GM23248 (cell line): Measurements from ENCODE around the gene C11orf54. TPM values are rescaled to one million over a fixed set of nuclear protein-coding genes. Genes with fewer than 3 reads are reported as not detected.

Source experiments
- DNase-seq: peaks from one replicate; pipeline ENCODE4 v3.0.0-alpha.2; 2015
- H2AFZ ChIP-seq: fragments of 200-600 bp; sonication (generic); 2 replicates; pipeline ENCODE4 v1.6.1; 2016; ENCODE audit warnings: antibody characterized with exemption
- H3F3A ChIP-seq: fragments of 200-600 bp; sonication (generic); 2 replicates; pipeline ENCODE4 v1.6.1; 2016; ENCODE audit warnings: mild to moderate bottlenecking, antibody characterized with exemption, mixed run types; ENCODE audit not compliant: insufficient read depth
- H3K27ac ChIP-seq: fragments of 200-600 bp; sonication (generic); 2 replicates; pipeline ENCODE4 v1.5.1; 2016; ENCODE audit warnings: mild to moderate bottlenecking
- H3K27me3 ChIP-seq: fragments of 200-600 bp; sonication (generic); replicated peaks from 2 replicates; pipeline ENCODE4 v1.6.1; 2016; ENCODE audit warnings: mild to moderate bottlenecking; ENCODE audit not compliant: insufficient read depth
- H3K36me3 ChIP-seq: fragments of 200-600 bp; sonication (generic); 2 replicates; pipeline ENCODE4 v1.6.1; 2016; ENCODE audit warnings: low read depth, mild to moderate bottlenecking
- H3K4me1 ChIP-seq: fragments of 200-600 bp; sonication (generic); 2 replicates; pipeline ENCODE4 v1.6.1; 2016; ENCODE audit warnings: mild to moderate bottlenecking; ENCODE audit not compliant: insufficient read depth
- H3K4me2 ChIP-seq: fragments of 200-600 bp; sonication (generic); one replicate; pipeline ENCODE4 v1.6.1; 2016; ENCODE audit warnings: mild to moderate bottlenecking; ENCODE audit not compliant: unreplicated experiment
- H3K4me3 ChIP-seq: fragments of 200-600 bp; sonication (generic); 2 replicates; pipeline ENCODE4 v1.5.1; 2016; ENCODE audit warnings: mild to moderate bottlenecking
- H3K79me2 ChIP-seq: fragments of 200-600 bp; sonication (generic); 2 replicates; pipeline ENCODE4 v1.6.1; 2016; ENCODE audit warnings: mild to moderate bottlenecking; ENCODE audit not compliant: insufficient read depth
- H3K9ac ChIP-seq: fragments of 200-600 bp; sonication (generic); 2 replicates; pipeline ENCODE4 v1.6.1; 2016; ENCODE audit warnings: mild to moderate bottlenecking
- H3K9me2 ChIP-seq: fragments of 200-600 bp; sonication (generic); 2 replicates; pipeline ENCODE4 v1.6.1; 2016; ENCODE audit warnings: mixed run types, mild to moderate bottlenecking, moderate library complexity; ENCODE audit not compliant: insufficient read depth
- H3K9me3 ChIP-seq: fragments of 200-600 bp; sonication (generic); one replicate; pipeline ENCODE4 v1.6.1; 2017; ENCODE audit warnings: low read depth
- H4K20me1 ChIP-seq: fragments of 200-600 bp; sonication (generic); 2 replicates; pipeline ENCODE4 v1.6.0; 2016; ENCODE audit not compliant: insufficient read depth
- EZH2 ChIP-seq: fragments of 200-600 bp; sonication (generic); IDR thresholded peaks from 2 replicates; pipeline ENCODE4 v1.6.1; 2018; ENCODE audit warnings: antibody characterized with exemption, mild to moderate bottlenecking; ENCODE audit not compliant: insufficient read depth, poor library complexity, severe bottlenecking
- EZH2phosphoT487 ChIP-seq: fragments of 200-600 bp; sonication (generic); IDR thresholded peaks from 2 replicates; pipeline ENCODE4 v1.6.1; 2018; ENCODE audit warnings: antibody characterized with exemption, moderate library complexity, mild to moderate bottlenecking, low read depth; ENCODE audit not compliant: insufficient read depth
- WGBS, 2 experiments: methylation state at CpG; one replicate each; pipeline ENCODE4 v1.1.6; 2015 to 2017; ENCODE audit warnings: low lambda C conversion rate in 2 of 2, low coverage in 1 of 2; ENCODE audit errors: missing lambda C conversion rate in 2 of 2; 5-methylcytosine and 5-hydroxymethylcytosine counted together
- in situ Hi-C: fragments of 300-500 bp; cut with MboI; formaldehyde crosslinking; loops from 2 replicates; pipeline ENCODE4 v1.15.0; 2020
- polyA plus RNA-seq: library from polyadenylated mRNA; unstranded; fragments of >200 nt; fragmentation: Nextera tagmentation; extraction: Ambion mirVana; gene quantifications from 2 replicates; pipeline ENCODE4 v1.2.1, GENCODE V29; 2016
- total RNA-seq: library from RNA; depleted of rRNA; stranded (reverse); fragments of >200 nt; shearing (Covaris generic); gene quantifications from 2 replicates; pipeline ENCODE4 v1.2.3, GENCODE V29; 2014

The C11orf54 gene
- total and polyA plus RNA-seq, 2 experiments from 2014 or later, result 13.5 to 13.7 TPM

- Histone ChIP-seq H3K4me2 (no peak overlapping the region), H3K27ac (peak overlapping the region; percentile 5; the same call in 1 of the 2 replicates), H3K9me2 (no peaks in the 10 kb centered on the region), H4K20me1 (no peaks in the 10 kb centered on the region; the same call in 1 of the 2 replicates), H3K27me3 (no peaks in the 10 kb centered on the region), H3K4me1 (no peaks in the 10 kb centered on the region), H3K36me3 (peaks cover 59% of the 10 kb centered on the region), H3K9me3 (no peaks in the 10 kb centered on the region), H3K9ac (no peak overlapping the region), H3K4me3 (no peak overlapping the region), H3K79me2 (peaks cover 7% of the 10 kb centered on the region; the same call in 1 of the 2 replicates), H2AFZ (no peak overlapping the region), H3F3A (peaks cover 91% of the 10 kb centered on the region)
- DNase-seq, result no peak
- TF ChIP-seq EZH2 (no peak), EZH2phosphoT487 (no peak)
- in situ Hi-C loops, result no loop called here
- WGBS, 2 experiments, result 25 to 26% methylated on average over 4 of the region's 4 CpGs
Observed at GRCh38 chr11:93727985-93728791, 13.3 kb upstream of the C11orf54 start.

DNA sequence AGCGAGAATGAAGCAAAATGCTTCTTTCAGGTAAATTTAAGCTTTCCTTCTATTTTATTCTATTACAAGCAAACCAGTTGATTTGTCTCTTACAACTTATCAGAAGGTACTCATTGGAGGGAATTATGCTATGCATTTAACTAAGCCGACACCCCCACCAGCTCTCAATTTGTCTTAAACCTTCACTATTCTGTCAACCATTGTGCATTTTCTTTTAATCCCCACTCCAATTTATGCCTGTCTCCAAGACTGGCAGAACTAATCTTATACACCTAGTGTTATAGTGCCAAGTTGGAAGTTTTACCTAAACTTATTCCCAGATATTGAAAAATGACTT is 12.7 kb upstream of the C11orf54 start:
- H3K9me2 ChIP-seq, result no peaks in the 10 kb centered on the region
- no peak for DNase-seq
- 0 out of 2 replicates have a peak overlapping the region, but pooled peaks have one; percentile 13 for H3K27ac ChIP-seq
- in situ Hi-C loops, result no loop called here
- peaks cover 97% of the 10 kb centered on the region for H3F3A ChIP-seq
- H3K4me2 ChIP-seq, result no peak overlapping the region
- no peak overlapping the region for H3K9ac ChIP-seq
- no peaks in the 10 kb centered on the region for H3K9me3 ChIP-seq
- H2AFZ ChIP-seq, result no peak overlapping the region
- H4K20me1 ChIP-seq, result no peaks in the 10 kb centered on the region; the same call in 1 of the 2 replicates
- peaks cover 65% of the 10 kb centered on the region for H3K36me3 ChIP-seq
- H3K27me3 ChIP-seq, result no peaks in the 10 kb centered on the region
- no peaks in the 10 kb centered on the region for H3K4me1 ChIP-seq
- H3K79me2 ChIP-seq, result peaks cover 13% of the 10 kb centered on the region
- no peak overlapping the region for H3K4me3 ChIP-seq
- TF ChIP-seq EZH2 (no peak), EZH2phosphoT487 (no peak)
- WGBS, 2 experiments, result 96 to 99% methylated on average over 2 of the region's 2 CpGs

DNA sequence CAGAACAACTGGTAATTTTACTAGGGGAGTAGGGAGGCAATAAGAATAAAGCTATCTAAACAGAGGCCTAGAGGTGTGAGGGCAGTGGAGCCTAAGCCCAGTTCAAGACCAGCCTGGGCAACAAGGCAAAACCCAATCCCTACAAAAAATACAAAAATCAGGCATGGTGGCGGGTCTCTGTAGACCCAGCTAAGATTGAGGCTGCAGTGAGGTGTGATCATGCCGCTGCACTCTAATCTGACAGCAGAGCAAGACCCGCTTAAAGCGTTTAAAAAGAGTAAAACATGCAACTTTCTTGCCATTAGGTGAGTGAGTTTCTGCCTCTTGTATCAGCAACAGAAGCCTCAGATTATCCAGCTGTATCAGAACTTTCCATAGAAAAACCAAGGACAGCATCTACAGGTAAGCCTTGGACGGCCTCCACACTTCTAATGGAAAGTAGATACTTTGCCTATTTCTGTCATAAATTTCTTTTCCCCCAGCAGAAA is 12.3 kb upstream of the C11orf54 start:
- 97 to 99% methylated on average over 5 of the region's 5 CpGs for WGBS, 2 experiments
- Histone ChIP-seq H3K27me3 (no peaks in the 10 kb centered on the region), H3K79me2 (peaks cover 17% of the 10 kb centered on the region), H3F3A (peaks cover 99% of the 10 kb centered on the region), H3K9me3 (no peaks in the 10 kb centered on the region), H3K4me2 (no peak overlapping the region), H2AFZ (no peak overlapping the region), H3K36me3 (peaks cover 69% of the 10 kb centered on the region), H3K27ac (peak overlapping the region; percentile 13; the same call in 1 of the 2 replicates), H3K9me2 (no peaks in the 10 kb centered on the region), H3K4me3 (no peak overlapping the region), H4K20me1 (no peaks in the 10 kb centered on the region; the same call in 1 of the 2 replicates), H3K9ac (no peak overlapping the region), H3K4me1 (0 out of 2 replicates have a peak, but pooled peaks cover 2% of the 10 kb centered on the region)
- in situ Hi-C loops, result no loop called here
- no peak for DNase-seq
- TF ChIP-seq EZH2 (no peak), EZH2phosphoT487 (no peak)

DNA sequence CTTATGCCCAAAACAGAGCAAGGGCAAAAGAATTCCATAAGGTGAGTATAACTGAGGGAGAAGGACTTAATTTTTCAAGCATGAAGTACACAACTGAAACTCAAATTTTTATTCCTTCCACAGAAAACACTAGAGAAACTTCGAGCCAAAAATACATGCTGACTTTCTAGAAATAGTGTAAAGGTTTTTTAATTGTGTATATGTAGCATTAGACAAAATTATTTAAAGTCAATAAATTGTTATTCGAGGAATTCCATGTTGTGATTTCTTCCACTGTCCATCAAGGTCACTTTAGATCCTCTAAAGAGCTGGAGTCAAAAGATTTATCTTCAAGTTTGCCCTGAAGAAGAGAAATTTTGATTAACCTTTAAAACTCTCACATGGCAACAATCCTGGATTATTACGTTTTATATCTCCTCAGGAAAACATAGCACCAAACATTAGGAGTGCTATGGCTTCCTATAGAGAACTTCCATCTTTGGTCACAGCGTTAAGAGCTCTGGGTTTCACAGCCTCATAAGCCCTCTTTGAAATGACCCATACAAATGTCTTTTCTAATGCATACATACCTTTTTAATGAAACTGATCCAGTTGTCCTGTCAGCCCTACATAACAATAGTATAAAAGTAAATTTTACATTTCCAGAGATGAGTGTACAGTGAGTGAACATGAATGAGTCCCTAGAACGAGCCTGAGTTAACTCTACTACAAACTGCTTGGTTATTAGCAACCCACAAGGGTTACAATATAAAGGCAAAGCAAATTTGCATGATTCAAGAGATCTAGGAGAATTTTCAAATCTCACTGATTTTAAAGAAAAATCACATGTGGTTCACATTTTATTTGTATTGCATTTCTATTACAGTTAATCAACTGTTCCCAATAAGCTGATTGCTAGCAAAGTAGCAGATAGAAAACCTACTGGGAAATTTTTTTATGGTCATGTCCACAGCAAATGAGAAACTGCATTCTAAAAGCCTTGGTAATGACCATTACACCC is 11.1 kb upstream of the C11orf54 start:
- Histone ChIP-seq H3K27me3 (no peaks in the 10 kb centered on the region), H3K79me2 (peaks cover 29% of the 10 kb centered on the region), H3K27ac (peak overlapping the region; percentile 13; the same call in 1 of the 2 replicates), H3F3A (peaks cover 100% of the 10 kb centered on the region), H3K36me3 (peaks cover 81% of the 10 kb centered on the region), H3K9me3 (no peaks in the 10 kb centered on the region), H3K9ac (no peak overlapping the region), H3K4me1 (peaks cover 14% of the 10 kb centered on the region), H3K9me2 (no peaks in the 10 kb centered on the region), H4K20me1 (no peaks in the 10 kb centered on the region; the same call in 1 of the 2 replicates), H3K4me3 (no peak overlapping the region), H3K4me2 (no peak overlapping the region), H2AFZ (no peak overlapping the region)
- 95 to 97% methylated on average over 5 of the region's 5 CpGs for WGBS, 2 experiments
- no peak for TF ChIP-seq EZH2phosphoT487
- TF ChIP-seq EZH2, result no peak
- DNase-seq, result no peak
- in situ Hi-C loops, result no loop called here
